DMS79 (cell line): ENCODE measurements around the gene SCNN1B.
A peak's percentile ranks its signal among the peaks of the same experiment; 100 is the strongest.
"Not testable (repeated sequence)": the region's sequence is repeated elsewhere in the genome, so short reads cannot be mapped to it uniquely, and the experiment has no call there.

Experiments
- DNase-seq: peaks from one replicate; lab custom pipeline; 2025; lab: John Stamatoyannopoulos, UW

Gene SCNN1B

DNA sequence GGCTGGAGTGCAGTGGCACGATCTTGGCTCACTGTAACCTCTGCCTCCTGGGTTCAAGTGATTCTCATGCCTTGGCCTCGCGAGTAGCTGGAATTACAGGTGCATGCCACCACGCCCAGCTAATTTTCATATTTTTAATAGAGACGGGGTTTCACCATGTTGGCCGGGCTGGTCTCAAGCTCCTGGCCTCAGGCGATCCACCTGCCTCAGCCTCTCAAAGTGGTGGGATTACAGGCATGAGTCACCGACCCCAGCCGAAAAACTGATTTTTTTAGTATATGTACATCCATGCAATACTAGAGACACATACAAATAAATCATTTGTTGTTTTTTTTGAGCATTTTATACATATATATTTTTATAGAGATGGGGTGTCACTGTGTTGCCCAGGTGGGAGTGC is 79.6 kb downstream of the SCNN1B start:
- DNase-seq: not testable (repeated sequence)

GRCh38 chr16:23382279-23382678 is 80.2 kb downstream of the SCNN1B start:
- DNase-seq: no peak

DNA sequence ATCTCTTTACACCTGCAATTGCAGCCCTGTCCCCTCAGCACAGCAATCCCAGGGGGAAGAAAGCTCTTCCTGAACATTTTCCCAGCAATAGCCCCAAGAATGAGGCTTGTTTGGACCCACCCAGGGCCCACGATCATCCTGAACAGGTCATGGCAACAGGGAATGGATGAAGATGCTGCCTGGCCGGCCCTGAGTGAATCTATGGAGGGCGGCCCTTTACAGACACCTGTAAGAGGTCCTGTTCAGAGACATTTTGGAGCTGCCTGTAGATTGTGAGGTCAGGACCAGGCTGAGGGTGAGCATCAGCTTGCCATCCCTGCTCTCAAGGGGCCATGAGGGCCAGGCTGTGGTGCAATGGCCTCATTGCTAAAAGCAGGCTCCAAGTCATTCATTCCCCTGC is 81.8 kb downstream of the SCNN1B start:
- DNase-seq: no peak

- DNase-seq: peak; percentile 21
These were observed 82.8 kb downstream of the SCNN1B start for GRCh38 chr16:23384878-23385277.

DNA sequence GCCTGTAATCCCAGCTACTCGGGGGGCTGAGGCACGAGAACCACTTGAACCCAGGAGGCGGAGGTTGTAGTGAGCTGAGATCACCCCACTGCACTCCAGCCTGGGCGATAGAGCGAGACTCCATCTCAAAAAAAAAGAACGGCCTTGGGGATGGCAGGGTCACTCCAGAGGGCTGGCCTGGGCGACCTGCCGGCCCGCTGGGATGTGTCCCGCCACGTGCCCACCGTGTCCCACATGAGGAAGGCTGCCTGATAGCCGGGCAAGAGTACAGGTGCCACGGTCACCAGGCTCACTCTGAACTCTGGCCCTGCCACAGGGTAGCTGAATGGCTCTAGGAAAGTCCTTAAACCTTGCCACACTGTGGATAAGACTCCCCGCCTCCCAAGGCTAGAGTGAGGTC is 83.3 kb downstream of the SCNN1B start:
- no peak for DNase-seq

DNA sequence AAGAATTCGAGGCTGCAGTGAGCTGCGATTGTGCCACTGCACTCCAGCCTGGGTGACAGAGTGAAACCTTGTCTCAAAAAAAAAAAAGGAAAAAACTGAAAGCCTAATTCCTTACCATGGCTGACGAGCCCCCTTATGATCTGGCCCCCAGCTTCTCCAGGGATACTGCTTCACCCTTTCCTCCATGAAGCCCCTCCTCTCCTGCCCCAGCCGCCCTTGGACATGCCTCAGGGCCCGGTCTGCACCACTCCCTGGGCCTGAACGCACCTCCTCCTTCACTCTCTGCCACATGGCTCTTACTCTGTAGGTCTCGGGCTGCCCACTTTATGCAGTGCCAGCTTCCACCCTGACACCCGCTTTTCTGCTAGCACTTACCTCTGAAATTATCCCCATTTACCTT is 85.6 kb downstream of the SCNN1B start:
- no peak for DNase-seq

GRCh38 chr16:23388786-23389185 is 86.7 kb downstream of the SCNN1B start:
- DNase-seq: no peak

DNA sequence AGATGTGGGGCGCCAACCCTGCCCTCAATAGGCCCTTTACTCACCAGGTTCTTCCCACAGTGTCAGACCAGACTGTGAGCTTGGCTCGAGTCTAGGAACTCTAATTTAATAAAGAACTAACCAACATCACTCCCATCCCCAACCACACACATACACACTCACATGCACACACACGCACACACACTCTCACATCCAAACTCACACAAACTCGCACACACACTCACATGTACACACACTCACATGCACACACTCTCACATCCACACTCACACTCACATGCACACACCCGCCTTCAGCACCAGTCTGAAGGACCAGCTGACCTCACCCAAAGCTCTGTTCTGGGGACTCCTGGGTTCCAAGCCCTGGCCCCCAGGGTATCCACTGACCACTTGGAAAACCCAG is 87.1 kb downstream of the SCNN1B start:
- DNase-seq: no peak

GRCh38 chr16:23389936-23390335 is 87.8 kb downstream of the SCNN1B start:
- DNase-seq: peak; percentile 15

GRCh38 chr16:23391381-23392222 is 89.5 kb downstream of the SCNN1B start:
- peak; percentile 32 for DNase-seq

GRCh38 chr16:23392223-23392600 is 90.1 kb downstream of the SCNN1B start:
- DNase-seq: no peak

DNA sequence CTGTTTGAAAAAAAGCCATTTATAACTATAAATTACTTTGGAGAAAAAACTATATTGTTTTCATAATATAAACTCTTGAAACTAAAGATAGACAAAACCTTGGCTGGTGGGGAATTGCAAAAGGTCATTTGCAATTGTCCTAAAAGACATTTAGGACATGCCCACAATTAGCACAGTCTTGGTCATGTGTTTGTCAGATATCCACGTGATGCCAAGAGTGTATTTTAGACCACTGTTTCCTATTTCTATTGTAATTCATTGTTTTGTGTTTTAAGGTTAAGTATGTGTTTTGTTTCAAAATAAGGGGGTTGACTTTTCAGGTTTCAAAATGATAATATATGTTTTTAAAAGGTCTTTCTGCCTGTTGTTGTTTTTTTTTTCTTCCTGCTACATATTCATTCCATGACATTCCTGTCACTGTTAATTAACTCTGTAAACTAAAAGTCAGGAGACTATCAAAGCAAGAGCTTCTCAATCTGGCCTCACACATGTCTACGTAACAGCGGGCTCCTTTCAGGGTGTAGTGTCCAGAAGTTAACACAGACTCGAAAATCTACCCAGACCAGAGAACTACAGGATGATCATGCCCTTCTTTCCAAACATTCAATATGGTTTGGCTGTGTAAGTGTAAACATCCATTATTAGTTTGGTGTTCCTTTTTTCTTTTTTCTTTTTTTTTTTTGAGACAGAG is 92.2 kb downstream of the SCNN1B start:
- DNase-seq: no peak

- DNase-seq: no peak
These were observed 93.6 kb downstream of the SCNN1B start for GRCh38 chr16:23395732-23396131.

DNA sequence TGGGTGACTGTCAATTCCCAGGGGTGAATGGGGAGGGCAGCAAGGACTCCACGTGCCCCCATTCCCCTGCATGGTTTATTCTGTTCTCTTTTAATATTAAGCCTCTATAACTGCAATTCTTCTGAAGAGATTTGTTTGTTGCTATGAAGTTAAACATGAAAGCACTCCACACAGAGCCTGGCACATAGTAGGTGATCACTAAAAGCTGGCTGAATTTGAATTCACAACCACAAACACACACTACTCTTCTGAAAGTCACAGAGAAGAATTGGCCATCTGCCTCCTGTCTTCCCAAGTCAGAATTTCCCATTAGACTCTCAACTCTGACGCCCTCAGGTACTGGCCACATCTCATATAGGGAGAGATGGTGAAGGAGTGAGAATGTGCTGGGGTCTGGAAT is 95.4 kb downstream of the SCNN1B start:
- DNase-seq: no peak

DNA sequence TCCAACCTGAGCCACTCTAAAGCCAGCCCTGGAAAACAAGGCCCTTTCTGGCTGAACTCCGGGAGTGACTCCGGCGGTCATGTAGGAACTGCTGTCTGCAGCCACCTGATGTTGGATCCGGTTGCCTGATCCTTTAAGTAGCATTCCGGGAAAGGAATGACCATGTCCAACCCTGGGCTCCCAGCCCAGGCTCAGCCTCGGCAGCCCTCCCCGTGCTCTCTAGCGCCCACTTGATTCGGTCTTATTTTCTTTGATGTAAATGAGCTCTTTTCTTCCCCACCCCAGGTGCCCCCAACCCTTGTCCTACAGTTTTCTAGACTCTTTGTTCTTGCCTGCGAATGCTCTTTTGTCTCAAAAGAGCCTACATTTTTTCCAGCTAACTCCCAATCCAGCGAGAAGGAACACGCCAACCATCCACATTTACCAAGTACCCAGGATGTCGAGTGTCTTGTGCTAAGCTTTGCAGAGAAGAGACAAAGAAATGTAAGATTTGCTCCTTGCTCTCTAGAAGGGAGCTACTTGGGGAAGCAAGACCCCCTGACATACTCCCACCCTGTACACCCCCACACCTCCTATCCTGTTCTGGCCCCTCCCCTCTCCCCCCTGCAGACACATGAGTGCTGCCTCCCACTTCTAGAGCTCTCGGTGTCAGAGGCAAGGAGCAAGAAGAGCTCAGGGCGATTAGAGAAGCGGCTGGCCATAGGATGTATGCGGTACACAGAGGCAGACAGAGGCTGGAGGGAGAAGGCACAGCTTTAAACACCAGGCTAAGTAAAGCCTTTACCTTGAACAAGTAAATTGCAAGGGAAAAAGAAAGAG is 97.1 kb downstream of the SCNN1B start:
- DNase-seq: peak; percentile 76

DNA sequence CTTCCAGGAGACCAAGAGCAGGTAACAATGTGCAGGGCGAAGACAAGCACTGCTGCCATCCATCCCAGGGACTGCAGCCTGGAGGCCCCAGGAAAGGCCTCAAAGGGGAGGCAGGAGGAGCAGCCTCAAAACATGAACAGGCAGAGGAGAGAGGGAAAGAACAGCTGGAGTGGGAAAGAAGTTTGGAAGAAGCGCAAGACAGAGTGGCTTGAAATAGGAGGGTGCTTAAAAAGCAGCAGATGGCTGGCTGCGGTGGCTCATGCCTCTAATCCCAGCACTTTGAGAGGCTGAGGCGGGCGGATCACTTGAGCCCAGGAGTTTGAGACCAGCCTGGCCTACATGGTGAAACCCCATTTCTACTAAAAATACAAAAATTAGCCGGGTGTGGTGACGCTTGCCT is 98.3 kb downstream of the SCNN1B start:
- DNase-seq: not testable (repeated sequence)

DNA sequence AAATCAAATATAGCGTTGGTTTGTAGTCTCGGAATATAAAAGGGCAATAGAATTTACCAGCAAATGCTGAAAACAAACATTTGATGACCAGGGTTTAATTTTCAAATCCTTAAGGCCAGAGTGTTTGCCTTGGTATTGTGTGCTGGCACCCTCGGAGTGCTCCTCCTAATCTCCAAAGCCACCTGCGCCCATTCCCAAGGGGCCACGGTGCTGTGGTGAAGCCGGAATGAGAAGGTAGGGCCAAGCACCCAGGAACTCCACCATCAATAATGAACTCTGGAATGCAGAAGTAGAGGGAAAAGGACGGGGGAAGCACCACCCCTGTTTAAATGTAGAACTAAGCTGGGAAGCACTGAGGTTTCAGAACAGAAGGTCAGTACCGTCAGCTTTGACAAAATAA is 99.0 kb downstream of the SCNN1B start:
- no peak for DNase-seq

DNA sequence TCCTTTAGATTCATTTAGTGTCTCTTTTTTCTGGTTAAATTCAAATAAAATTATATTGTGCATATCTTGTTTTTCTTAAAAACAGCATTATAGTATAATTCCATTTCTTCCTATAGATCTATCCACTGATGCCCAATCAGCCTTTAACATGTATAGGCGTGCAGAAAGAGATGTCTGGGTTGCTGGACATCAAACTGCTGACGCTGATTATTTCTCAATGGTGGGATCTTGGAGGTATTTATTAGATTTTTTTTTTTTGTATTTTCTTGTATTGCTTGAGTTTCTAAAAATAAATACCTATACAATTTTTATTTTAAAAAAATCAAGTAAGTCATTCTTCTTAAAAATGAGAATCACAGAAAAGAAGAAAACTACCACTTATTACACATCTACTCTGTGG is 100.0 kb downstream of the SCNN1B start:
- no peak for DNase-seq

- no peak for DNase-seq
These were observed 101.4 kb downstream of the SCNN1B start for GRCh38 chr16:23403547-23403946.

- no peak for DNase-seq
These were observed 103.9 kb downstream of the SCNN1B start for GRCh38 chr16:23406024-23406423.

DNA sequence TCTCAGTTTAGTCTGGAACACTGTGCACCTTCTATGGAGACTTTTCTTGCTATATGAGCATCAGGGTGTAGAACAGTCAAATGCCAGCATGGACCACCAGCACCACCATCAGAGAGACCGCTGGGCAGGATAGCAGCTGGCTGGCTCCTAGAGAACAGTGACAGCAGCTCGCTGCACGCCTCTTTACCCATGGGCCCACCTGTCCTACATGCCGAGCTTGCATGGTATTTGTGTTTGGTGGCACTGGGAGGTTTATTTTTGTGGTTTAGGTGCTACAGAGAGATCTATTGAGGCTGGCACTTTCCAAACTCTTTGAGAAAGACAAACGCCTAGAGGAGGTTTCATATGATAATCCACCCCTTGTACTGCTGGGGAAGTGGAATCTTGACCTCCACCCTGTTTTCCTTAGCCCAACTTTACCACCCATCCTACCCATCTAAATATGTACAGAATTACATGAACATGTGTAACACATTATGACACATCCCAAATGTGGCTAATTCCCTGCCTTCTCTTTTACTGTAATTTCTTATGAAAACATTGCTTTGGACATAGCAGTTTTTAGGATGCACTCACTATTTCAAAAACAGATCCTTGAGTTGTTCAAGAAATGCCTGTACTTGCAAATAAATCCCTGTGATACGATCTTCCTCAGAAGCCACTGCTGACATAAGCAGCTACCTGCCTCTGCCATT is 104.6 kb downstream of the SCNN1B start:
- DNase-seq: no peak
